Nephron progenitor cell (in vitro differentiated cells): ENCODE data around the gene HS6ST3.

Source experiments
- DNase-seq: peaks from one replicate; pipeline ENCODE4 v3.0.0; 2021
- H3K27ac Mint-ChIP-seq: 2 replicates; pipeline ENCODE4 v1.8.0; 2021; ENCODE audit warnings: mild to moderate bottlenecking, moderate library complexity, mixed read lengths
- H3K27me3 Mint-ChIP-seq: 2 replicates; pipeline ENCODE4 v1.8.0; 2021; ENCODE audit warnings: mild to moderate bottlenecking, low read depth, mixed read lengths; ENCODE audit not compliant: poor library complexity
- H3K36me3 Mint-ChIP-seq: 2 replicates; pipeline ENCODE4 v1.8.0; 2021; ENCODE audit warnings: low read depth, mixed read lengths
- H3K4me1 Mint-ChIP-seq: 2 replicates; pipeline ENCODE4 v1.8.0; 2021; ENCODE audit warnings: mixed read lengths
- H3K4me3 Mint-ChIP-seq: 2 replicates; pipeline ENCODE4 v1.8.0; 2021; ENCODE audit warnings: mild to moderate bottlenecking, moderate library complexity, mixed read lengths
- H3K9me3 Mint-ChIP-seq: 2 replicates; pipeline ENCODE4 v1.8.0; 2021; ENCODE audit warnings: mild to moderate bottlenecking, moderate library complexity, mixed read lengths
- CTCF ChIP-seq: fragments of 200-600 bp; sonication (generic); IDR thresholded peaks from 2 replicates; pipeline ENCODE4 v1.5.0; 2021; ENCODE audit warnings: antibody characterized with exemption

Gene HS6ST3

GRCh38 chr13:96796091-96796633, 706.3 kb downstream of the HS6ST3 start:
- no peak overlapping the region for H3K27ac Mint-ChIP-seq
- no peaks in the 10 kb centered on the region for H3K36me3 Mint-ChIP-seq
- no peaks in the 10 kb centered on the region for H3K9me3 Mint-ChIP-seq
- TF ChIP-seq CTCF, result no peak
- no peak for DNase-seq
- peaks cover 10% of the 10 kb centered on the region for H3K27me3 Mint-ChIP-seq
- no peak overlapping the region for H3K4me3 Mint-ChIP-seq
- H3K4me1 Mint-ChIP-seq, result no peaks in the 10 kb centered on the region

- no peak overlapping the region for H3K27ac Mint-ChIP-seq
- H3K27me3 Mint-ChIP-seq, result peaks cover 10% of the 10 kb centered on the region
- H3K36me3 Mint-ChIP-seq, result no peaks in the 10 kb centered on the region
- H3K9me3 Mint-ChIP-seq, result no peaks in the 10 kb centered on the region
- no peak overlapping the region for H3K4me3 Mint-ChIP-seq
- no peaks in the 10 kb centered on the region for H3K4me1 Mint-ChIP-seq
- no peak for TF ChIP-seq CTCF
- DNase-seq, result no peak
These were observed 707.2 kb downstream of the HS6ST3 start for GRCh38 chr13:96797136-96797535.

- H3K4me3 Mint-ChIP-seq, result no peak overlapping the region
- H3K27ac Mint-ChIP-seq, result no peak overlapping the region
- no peak for DNase-seq
- H3K27me3 Mint-ChIP-seq, result no peaks in the 10 kb centered on the region
- H3K36me3 Mint-ChIP-seq, result no peaks in the 10 kb centered on the region
- H3K4me1 Mint-ChIP-seq, result peaks cover 17% of the 10 kb centered on the region
- no peaks in the 10 kb centered on the region for H3K9me3 Mint-ChIP-seq
- no peak for TF ChIP-seq CTCF
These were observed 713.7 kb downstream of the HS6ST3 start for GRCh38 chr13:96803456-96804100.

GRCh38 chr13:96804174-96804573, 714.3 kb downstream of the HS6ST3 start:
- no peaks in the 10 kb centered on the region for H3K36me3 Mint-ChIP-seq
- no peak overlapping the region for H3K4me3 Mint-ChIP-seq
- no peaks in the 10 kb centered on the region for H3K27me3 Mint-ChIP-seq
- H3K27ac Mint-ChIP-seq, result no peak overlapping the region
- H3K9me3 Mint-ChIP-seq, result no peaks in the 10 kb centered on the region
- TF ChIP-seq CTCF, result no peak
- peaks cover 20% of the 10 kb centered on the region for H3K4me1 Mint-ChIP-seq
- DNase-seq, result no peak

GRCh38 chr13:96806746-96807145, 716.8 kb downstream of the HS6ST3 start:
- no peak for DNase-seq
- Mint-ChIP-seq H3K27ac (no peak overlapping the region), H3K36me3 (no peaks in the 10 kb centered on the region), H3K4me1 (peaks cover 20% of the 10 kb centered on the region), H3K27me3 (no peaks in the 10 kb centered on the region), H3K9me3 (no peaks in the 10 kb centered on the region), H3K4me3 (no peak overlapping the region)
- no peak for TF ChIP-seq CTCF
